Activated CD8-positive, alpha-beta T cell treated with anti-CD3 and anti-CD28 coated beads for 36 hours (primary cell): ENCODE results near the gene HEXA. TPM values are rescaled to one million over a fixed set of nuclear protein-coding genes. Genes with fewer than 3 reads are reported as not detected.
"Not testable (repeated sequence)": the region's sequence is repeated elsewhere in the genome, so short reads cannot be mapped to it uniquely, and the experiment has no call there.

Source experiments
- ATAC-seq: fragments of 200-7000 bp; cut with Tn5 transposase; one replicate; pipeline ENCODE4 v1.10.0; 2021; ENCODE audit warnings: mild to moderate bottlenecking, moderate library complexity
- CTCF ChIA-PET: fragments of 350-600 bp; sonication (Branson Sonifier 250); formaldehyde crosslinking; loops from one replicate; lab custom pipeline; 2021; ENCODE audit warnings: antibody characterized with exemption; lab: Charles Lee
- POLR2A ChIA-PET: fragments of 350-600 bp; sonication (Branson Sonifier 250); formaldehyde crosslinking; loops from one replicate; lab custom pipeline; 2021; ENCODE audit warnings: antibody characterized with exemption; lab: Charles Lee
- DNase-seq: peaks from one replicate; pipeline ENCODE4 v3.0.0-alpha.2; 2020
- H3K27ac Mint-ChIP-seq: one replicate; pipeline ENCODE4 v1.8.0; 2021; ENCODE audit warnings: mild to moderate bottlenecking, mixed read lengths
- H3K27me3 Mint-ChIP-seq: one replicate; pipeline ENCODE4 v1.8.0; 2021; ENCODE audit warnings: mixed read lengths
- H3K36me3 Mint-ChIP-seq: one replicate; pipeline ENCODE4 v1.8.0; 2021; ENCODE audit warnings: low read depth, mixed read lengths
- H3K4me1 Mint-ChIP-seq: one replicate; pipeline ENCODE4 v1.8.0; 2021; ENCODE audit warnings: low read depth, mixed read lengths
- H3K4me3 Mint-ChIP-seq: one replicate; pipeline ENCODE4 v1.8.0; 2021; ENCODE audit warnings: mild to moderate bottlenecking, moderate library complexity, mixed read lengths
- H3K9me3 Mint-ChIP-seq: one replicate; pipeline ENCODE4 v1.8.0; 2021; ENCODE audit warnings: mixed read lengths
- CTCF ChIP-seq: fragments of 200-600 bp; IDR thresholded peaks from one replicate; pipeline ENCODE4 v1.8.0; 2022; ENCODE audit warnings: antibody characterized with exemption, mild to moderate bottlenecking
- intact Hi-C: fragments of 100-400 bp; cut with micrococcal nuclease; formaldehyde crosslinking; loops from one replicate; pipeline ENCODE4 v1.10.0; 2022
- total RNA-seq, 2 experiments: library from RNA; stranded (reverse); gene quantifications; one replicate each; pipeline ENCODE4 v1.2.3, GENCODE V29; 2021

HEXA gene
- total RNA-seq = 10 to 100 TPM; 55.8 to 66.8 TPM

- no peak for TF ChIP-seq CTCF
- ChIA-PET CTCF (interaction anchor here (0.9 to 1.3 kb wide), 2 partner anchors 86 to 97 kb away, joined by 3 read pairs; no protein-coding TSS in a partner anchor), POLR2A (interaction anchor here (0.5 to 3.5 kb wide), 19 partner anchors 9 to 1745 kb away, joined by 3 to 20 read pairs (median 4); partner anchors contain the start of genes ARIH1, BBS4, HIGD2B and PKM)
- Mint-ChIP-seq H3K27ac (peak within 1 kb of the TSS; percentile 94), H3K4me3 (peak within 1 kb of the TSS; percentile 85), H3K27me3 (peaks cover 2% of the 10 kb centered on the region), H3K4me1 (peaks cover 29% of the 10 kb centered on the region), H3K36me3 (peaks cover 3% of the 10 kb centered on the region), H3K9me3 (no peaks in the 10 kb centered on the region)
- intact Hi-C loops = no loop called here
- DNase-seq (peak; percentile 99), ATAC-seq (peak; percentile 87)
Observed at GRCh38 chr15:72375846-72376581, at the start of gene HEXA. TSS of gene HEXA (minus strand) at chr15:72376014. CDS start at chr15:72375972, 42 bp downstream.

- Mint-ChIP-seq H3K4me3 (no peak overlapping the region), H3K4me1 (no peaks in the 10 kb centered on the region), H3K27ac (no peak overlapping the region), H3K36me3 (no peaks in the 10 kb centered on the region), H3K27me3 (no peaks in the 10 kb centered on the region), H3K9me3 (peaks cover 25% of the 10 kb centered on the region)
- CTCF ChIA-PET = interaction anchor here (1.0 kb wide), 1 partner anchor 22 kb away, joined by 3 read pairs; no protein-coding TSS in a partner anchor
- TF ChIP-seq CTCF = no peak
- ATAC-seq (no peak), DNase-seq (no peak)
- POLR2A ChIA-PET = no interaction called here
- intact Hi-C loops = no loop called here
Observed at GRCh38 chr15:72423256-72423655, 47.4 kb upstream of the HEXA start.

- peaks cover 10% of the 10 kb centered on the region for H3K9me3 Mint-ChIP-seq
- DNase-seq (no peak), ATAC-seq (no peak)
- no peaks in the 10 kb centered on the region for H3K36me3 Mint-ChIP-seq
- intact Hi-C loops = no loop called here
- H3K27me3 Mint-ChIP-seq = no peaks in the 10 kb centered on the region
- POLR2A ChIA-PET = no interaction called here
- no peaks in the 10 kb centered on the region for H3K4me1 Mint-ChIP-seq
- H3K27ac Mint-ChIP-seq = no peak overlapping the region
- CTCF ChIA-PET = no interaction called here
- TF ChIP-seq CTCF = no peak
- no peak overlapping the region for H3K4me3 Mint-ChIP-seq
Observed at GRCh38 chr15:72421484-72421883, 45.7 kb upstream of the HEXA start.

- no peak overlapping the region for H3K27ac Mint-ChIP-seq
- ATAC-seq (no peak), DNase-seq (no peak)
- CTCF ChIA-PET = no interaction called here
- H3K4me3 Mint-ChIP-seq = no peak overlapping the region
- intact Hi-C loops = no loop called here
- H3K36me3 Mint-ChIP-seq = no peaks in the 10 kb centered on the region
- H3K4me1 Mint-ChIP-seq = no peaks in the 10 kb centered on the region
- no peaks in the 10 kb centered on the region for H3K27me3 Mint-ChIP-seq
- no peak for TF ChIP-seq CTCF
- peaks cover 6% of the 10 kb centered on the region for H3K9me3 Mint-ChIP-seq
- POLR2A ChIA-PET = no interaction called here
Observed at GRCh38 chr15:72420576-72420975, 44.8 kb upstream of the HEXA start.

- ATAC-seq, H3K27ac Mint-ChIP-seq, CTCF ChIA-PET, H3K4me3 Mint-ChIP-seq, DNase-seq, H3K27me3 Mint-ChIP-seq, H3K4me1 Mint-ChIP-seq, H3K9me3 Mint-ChIP-seq, POLR2A ChIA-PET, H3K36me3 Mint-ChIP-seq, intact Hi-C loops: not testable (repeated sequence)
Observed at GRCh38 chr15:72419768-72420167, 44.0 kb upstream of the HEXA start.
